ENCODE measurements around the gene CYB561.

The CYB561 gene

DNA sequence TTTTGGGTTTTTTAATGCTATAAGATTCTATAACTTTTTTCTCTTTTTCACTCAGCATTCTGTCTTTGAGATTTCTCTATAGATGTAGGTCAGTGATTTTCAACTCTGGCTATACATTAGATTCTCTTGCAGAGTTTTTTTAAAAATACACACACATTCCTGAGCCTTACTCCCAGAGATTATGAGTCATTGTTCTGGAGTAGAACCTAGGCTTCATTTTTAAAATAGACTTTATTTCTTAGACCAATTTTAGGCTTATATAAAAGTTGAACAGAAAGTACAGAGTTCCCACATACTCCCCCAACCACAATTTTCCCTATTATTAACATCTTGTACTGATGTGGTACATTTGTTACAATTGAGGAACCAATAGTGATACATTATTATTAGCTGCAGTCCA is 63.3 kb downstream of the CYB561 start:
- peak; percentile 61 for DNase-seq (ENCODE audit: low read depth)
- TF ChIP-seq CTCF (conservative IDR thresholded peaks at IDR 0.05; ENCODE audit: low read depth, low read length): no peak
- H3K4me3 ChIP-seq (ENCODE audit: low read depth, low read length): no peak overlapping the region

Data from choroid plexus epithelial cell (primary cell).